HG03575 (cell line): ENCODE data around the gene CCN6.
A peak's percentile ranks its signal among the peaks of the same experiment; 100 is the strongest.
"Not testable (repeated sequence)": the region's sequence is repeated elsewhere in the genome, so short reads cannot be mapped to it uniquely, and the experiment has no call there.

Experiments used
- ATAC-seq: cut with Tn5 transposase; IDR thresholded peaks from one replicate; pipeline ENCODE4 v1.9.1; 2021; ENCODE audit not compliant: unreplicated experiment, insufficient number of reproducible peaks, low FRiP score; ENCODE audit errors: extremely low read depth

Gene CCN6

DNA sequence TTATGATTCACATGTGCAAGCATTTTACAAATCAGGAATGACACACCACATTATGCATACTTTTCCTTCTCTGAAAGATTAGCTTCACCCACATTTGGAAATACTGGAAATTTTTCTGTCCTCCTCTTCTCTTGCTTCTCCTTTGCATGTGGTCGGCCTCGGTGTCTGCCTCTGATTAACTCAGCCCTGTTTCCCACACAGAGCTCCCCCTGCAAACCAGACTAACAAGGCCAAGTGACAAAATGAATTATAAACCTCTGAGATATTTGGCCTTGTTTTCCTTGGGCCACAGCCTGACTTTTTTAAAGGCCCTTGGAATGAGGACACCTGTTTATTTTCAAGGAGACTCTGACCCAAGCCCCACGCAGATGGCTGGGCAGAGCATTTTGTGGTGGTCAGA lies 9.0 kb upstream of the CCN6 start:
- no peak for ATAC-seq

DNA sequence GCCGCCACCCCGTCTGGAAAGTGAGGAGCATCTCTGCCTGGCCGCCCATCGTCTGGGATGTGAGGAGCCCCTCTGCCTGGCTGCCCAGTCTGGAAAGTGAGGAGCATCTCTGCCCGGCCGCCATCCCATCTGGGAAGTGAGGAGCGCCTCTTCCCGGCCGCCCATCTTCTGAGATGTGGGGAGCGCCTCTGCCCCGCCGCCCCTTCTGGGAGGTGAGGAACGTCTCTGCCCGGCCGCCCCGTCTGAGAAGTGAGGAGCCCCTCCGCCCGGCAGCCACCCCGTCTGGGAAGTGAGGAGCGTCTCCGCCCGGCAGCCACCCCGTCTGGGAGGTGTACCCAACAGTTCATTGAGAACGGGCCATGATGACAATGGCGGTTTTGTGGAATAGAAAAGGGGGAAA lies 6.4 kb upstream of the CCN6 start:
- ATAC-seq, result not testable (repeated sequence)

DNA sequence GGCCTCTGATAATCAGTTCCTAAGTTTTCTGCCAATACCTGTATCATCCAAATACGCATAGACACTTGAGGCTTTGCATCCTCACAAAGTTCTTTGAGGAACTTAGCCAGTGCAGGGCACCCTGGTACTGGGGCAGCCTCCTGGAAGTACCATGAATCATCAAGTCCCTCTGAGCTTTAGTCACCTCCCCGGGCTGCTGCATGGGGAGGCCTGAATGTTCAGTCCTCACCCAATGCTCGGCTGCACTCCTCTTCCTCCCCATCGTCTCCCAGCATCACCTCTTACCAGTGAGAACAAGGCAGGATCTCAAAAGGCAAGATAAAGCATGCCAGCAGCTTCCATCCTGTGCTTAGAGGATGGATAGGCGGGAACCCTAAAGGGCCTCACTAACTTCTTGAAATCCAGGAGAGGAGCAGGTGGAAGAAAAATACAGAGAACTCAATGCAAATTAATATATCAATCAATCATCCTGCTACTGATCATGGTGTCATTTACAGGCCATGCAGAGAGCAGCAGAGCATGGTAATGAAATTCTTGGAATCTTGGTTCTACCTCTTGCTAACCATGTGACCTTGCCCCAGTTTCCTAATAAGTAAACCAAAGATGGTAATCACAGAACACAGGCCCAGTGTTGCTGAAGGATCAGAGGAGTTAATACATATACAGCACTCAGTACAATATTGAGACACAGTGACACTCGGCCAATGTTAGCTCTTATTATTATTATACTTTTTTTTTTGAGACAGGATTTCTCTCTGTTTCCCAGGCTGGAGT lies 4.7 kb upstream of the CCN6 start:
- ATAC-seq, result no peak

DNA sequence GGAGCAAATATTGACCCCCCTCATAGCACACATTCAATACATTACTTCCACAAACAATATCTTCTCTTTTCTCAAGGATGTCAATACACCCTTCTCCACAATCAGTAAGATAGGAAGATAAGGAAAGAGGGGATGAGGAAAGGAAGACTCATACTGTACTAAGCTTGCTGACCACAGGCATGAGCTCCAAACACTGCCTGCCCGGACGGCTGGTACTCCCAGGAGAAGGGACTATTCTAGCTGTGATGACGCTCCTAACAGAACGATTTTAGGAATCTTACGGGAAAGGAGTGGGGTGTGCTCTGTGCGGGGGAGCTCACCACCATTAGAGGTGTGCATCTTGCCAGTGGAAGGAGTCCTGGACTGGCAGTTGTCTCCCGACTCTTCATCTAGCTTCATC lies 3.9 kb upstream of the CCN6 start:
- no peak for ATAC-seq

DNA sequence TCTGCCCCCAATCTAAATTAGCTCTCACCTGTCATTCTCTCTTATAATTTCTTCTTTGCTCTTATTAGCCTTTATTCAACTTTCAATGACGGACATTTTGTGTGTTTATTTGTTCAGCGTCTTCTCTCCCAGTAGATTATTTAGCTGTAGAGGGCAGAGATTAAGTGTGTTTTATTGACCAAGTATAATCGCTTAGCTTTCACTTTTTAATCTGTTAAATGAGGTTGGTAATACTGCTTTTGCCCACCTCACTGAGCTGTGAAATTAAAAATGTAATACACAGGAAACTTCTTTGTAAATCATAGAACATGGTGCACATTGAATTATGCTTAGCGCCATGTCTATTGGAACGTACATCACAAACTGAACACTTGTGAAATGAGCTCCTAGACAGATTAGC lies 3.5 kb upstream of the CCN6 start:
- ATAC-seq, result no peak

DNA sequence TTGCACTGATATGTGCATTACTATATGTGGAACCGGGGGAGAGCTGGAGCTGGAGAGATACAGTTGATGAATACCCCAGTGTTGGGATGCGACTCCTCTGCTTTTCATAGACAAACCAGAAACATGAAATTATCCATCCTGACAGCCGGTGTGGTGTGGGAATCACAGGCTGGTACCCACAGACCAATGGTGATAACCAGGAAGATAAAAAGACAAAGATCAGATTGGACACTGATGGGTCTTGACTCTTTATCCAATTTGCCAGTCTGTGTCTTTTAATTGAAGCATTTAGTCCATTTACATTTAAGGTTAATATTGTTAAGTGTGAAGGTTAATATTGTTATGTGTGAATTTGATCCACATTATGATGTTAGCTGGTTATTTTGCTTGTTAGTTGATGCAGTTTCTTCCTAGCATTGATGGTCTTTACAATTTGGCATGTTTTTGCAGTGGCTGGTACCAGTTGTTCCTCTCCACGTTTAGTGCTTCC lies 2.6 kb upstream of the CCN6 start:
- ATAC-seq, result not testable (repeated sequence)

DNA sequence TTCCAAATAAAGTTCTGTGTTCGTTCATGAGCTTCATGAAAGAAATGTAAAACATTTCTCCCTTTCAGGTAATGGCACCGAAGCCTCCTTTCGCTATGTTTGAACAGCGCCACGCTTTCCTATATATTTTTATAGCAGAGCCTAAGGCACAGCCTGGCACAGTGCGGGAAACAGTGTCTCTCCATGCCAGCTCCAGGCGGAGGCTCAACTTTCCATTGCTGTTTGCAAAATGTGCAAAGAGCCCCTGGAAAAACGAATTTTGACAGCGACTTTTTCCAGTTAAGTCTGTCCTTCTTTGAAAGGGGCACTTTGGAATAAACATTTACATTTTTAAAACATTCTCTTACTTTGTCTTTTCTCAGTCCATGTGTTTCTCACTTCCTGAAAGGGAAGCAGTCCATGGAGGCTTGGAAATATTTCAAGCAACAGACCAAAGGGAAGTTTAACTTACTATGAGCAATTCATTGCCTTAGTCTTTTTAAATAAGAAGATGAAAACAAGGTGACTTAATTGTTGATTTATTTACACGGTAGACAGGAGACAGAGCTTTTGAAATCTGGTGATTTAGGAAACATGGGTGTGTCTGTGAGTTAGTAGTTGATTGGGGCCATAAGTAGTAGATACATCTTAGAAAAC lies 769 bp downstream of the CCN6 start:
- ATAC-seq, result no peak

DNA sequence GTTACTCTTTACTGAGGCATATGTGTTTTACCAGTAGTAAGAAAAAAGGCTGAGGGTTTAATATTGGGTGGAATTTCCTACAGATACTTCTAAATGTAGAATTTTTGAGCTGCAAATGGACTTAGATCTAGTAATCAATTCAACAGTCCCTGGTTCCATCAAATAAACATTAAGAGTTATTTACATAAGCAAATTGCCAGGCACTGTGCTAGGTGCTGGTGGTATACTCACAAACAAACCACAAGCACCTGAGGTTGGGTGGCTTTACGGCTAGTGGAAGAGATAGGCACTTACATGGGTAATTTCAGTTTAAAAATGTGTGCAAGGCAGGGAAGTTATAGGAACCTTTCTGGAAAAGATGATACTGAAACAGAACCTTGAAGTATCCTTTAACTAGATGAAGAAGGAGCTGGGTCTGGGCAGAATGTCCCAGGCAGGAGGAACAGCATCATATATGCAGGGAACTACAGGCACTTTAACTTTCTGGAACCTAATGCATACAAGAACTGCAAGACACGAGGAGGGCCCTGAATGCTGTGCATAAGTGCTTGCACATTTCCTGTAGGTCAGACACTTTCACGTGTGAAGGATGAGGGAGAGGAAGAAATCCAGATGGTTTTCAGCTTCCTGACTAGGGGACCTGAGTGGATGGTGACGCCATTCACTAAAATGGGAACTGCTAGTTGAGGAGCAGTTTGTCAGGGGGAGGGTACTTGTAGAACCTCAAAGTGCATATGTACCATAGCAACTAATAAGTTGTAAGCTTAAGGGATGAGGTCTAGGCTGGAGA lies 4.5 kb downstream of the CCN6 start:
- ATAC-seq, result no peak

DNA sequence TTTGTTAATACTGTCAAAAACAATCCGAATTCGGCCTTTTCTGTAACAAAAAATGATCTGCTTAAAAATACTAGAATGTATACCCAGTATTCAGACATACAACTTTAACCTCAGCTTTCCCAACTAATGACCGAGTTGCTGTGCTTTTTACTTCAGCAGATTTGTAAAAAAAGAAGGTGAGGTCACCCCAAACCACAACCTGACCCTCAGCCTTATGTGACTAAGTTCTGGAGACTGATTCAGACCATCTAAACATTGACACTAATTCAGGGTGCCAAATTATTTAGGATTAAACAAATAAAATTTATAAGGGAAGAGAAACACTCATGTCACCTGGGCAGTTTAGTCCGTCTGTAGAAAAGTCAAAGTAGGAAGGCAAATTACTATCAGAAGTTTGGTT lies 7.7 kb downstream of the CCN6 start:
- ATAC-seq, result no peak

DNA sequence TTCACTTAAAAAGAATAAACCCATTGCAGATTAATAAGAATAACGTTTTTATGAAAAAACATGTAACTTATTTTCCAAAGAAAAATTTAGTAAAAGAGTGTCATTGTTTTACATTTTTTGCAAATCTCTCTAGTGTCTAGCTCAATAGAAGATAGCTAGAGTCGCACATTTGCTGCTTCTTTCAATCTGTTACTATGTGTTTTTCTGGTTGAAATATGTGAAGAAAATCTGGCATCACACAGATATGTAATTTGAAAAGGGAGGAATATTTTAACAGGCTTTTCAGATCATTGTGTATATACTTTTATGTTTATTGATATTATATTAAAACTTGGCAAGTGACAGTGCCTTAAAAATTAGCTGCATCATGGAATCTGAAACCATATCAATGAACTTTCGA lies 9.1 kb downstream of the CCN6 start:
- ATAC-seq, result no peak

DNA sequence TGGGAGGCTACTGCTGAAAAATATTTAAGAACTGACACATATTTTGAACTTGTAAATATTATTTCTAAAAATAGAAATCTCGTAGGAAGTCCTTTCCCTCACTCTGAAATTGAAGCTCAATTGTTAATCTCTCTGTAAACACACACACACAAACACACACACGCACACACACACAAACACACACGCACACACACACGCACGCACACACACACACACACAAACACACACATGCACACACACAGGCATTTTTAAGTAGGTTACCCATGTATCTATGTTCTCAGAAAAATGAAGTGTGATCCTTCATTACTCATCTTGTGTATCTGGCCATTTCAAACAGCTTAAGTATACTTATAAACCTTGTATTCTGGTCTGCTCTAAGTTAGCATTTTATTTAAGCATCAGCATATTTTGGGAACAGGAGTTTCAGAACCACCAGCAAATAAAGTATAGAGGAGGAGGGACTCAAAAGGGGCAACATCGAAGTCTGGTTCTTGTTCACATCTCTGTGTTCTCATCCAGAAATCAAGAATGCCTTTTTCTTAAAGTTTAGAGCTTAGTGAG lies 11.6 kb downstream of the CCN6 start:
- no peak for ATAC-seq

DNA sequence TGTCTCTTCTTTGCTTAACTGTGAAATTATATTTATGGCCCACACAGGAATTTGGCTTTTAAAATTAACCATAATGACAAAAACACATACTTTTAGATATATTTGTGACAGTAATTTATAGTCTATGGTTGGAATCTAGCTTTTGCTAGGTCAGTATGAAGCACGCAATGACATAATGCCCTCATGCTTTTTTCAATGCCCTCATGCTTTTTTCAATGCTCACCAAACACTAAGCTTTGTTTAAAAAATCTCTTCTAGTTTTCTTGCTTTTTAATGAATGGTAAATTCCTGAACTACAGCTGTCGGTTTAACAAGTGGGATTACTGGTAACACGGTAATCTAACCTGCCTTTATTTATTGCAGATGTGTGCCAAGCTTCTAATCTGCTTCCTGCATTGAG lies 12.7 kb downstream of the CCN6 start:
- no peak for ATAC-seq

DNA sequence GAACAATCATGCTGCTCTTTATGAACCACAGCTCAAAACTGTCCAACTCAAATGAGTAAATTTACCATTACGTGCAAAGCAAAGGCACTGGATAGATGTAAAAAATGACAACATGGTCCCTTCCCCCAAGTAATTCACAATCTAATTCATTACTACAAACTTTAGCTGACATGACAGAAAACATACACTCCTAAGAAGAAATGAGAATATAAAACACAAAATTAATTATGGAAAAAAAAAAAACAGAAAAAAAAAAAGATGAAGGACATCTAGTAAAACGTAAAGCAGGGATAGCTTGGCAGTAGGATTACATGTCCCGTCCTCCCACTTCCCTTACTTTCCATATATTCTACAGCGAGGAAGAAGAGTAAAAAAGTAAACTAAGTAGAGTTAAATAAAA lies 27.7 kb downstream of the CCN6 start:
- no peak for ATAC-seq

DNA sequence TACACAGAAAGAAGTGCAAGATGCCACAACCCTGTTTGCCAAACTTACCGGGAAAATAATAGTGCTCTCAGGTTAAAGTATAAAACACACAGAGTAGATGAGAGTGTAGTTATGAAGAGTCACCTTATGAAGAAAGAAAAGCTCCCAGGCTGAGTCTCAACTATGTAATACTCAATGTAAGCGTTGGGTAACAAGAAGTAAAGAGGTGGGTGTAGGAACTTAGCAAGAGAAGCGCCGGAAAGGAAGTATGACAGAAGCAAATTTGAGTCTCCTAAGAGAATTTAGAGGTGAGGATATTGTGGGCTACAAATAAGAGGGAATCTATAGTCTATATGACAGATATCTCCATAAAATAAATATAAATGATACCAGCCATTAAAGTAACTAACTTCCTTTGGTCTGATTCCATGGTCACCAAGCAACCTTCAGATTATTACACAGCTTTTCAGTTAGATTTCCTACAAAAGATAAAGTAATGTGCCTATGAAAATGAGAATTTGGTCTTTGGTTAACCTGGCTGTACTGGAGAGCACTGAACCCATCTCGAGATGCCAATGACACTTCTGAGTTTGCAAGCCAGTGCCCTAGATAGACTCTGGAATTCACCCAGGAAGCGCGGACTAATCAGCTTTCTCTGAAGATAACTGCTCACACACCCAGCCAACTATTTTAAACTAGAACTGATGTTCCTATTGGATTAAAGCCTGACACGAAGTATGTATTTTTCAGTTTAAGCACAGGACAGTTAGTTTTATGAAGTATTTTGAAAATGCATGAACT lies 31.6 kb downstream of the CCN6 start:
- no peak for ATAC-seq

DNA sequence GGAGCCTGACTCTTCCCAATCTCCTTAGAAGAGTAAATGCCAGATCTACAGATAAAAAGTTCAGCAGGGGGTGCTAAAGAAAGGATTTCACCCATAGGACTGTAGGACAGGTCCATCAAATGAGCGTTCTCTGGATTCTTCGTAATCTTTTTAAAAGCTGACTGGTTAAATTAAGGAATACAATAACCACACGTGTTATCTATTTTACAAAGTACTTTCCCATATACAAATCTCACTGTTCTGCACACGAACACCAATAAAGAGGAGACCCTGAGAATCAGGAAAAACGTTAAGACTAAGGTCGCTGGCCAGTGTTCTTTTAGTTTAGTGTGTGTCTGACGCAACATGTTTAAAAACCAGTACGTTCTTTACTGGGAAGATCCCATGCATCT lies 32.8 kb downstream of the CCN6 start:
- ATAC-seq, result peak; percentile 4

DNA sequence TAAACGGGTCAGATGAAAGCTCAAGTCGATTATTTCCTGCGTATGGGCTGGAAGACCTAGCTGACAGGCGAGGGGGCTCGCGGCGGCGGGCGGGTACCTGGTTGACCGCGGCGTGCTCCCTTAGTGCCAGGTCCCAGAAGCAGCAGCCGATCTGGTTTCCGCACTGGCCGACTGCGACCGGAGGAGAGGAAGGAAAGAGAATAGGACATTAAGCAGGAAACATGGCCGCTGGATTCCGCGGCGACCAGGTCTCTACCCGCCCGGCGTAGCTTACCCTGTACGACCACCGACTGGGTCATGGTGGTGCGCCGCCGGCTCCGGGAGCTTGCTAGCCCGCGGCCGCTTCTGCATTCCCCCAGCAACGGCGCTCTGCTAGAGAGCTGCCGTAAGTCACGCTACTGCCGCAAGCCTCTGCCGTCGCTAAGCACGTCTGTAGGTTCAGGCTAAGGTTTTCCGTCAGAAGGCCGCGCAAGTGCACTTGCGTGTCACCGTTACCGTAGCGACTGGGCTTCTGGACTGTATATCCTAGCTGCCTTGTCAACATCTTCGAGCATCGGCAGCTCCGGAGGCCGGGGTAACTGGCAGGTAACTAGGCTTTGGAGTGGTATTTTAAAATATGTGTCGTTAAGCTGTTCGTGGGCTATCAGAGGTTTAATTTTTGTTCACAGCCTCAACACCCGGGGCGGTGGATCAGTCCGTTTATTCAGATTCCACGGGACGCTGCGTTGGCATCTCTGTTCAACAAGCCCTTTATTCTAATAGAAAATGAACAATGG lies 33.4 kb downstream of the CCN6 start, which contains the start of the genes FAM229B and TUBE1:
Gene FAM229B (plus strand): TSS at position 456 of the 776 bp plus-strand sequence. CDS start 11,693 bp downstream, outside the sequence.
Gene TUBE1 (minus strand): TSS at position 347 of the 776 bp plus-strand sequence. CDS start 48 bp downstream, at position 299.
- ATAC-seq, result peak; percentile 96

DNA sequence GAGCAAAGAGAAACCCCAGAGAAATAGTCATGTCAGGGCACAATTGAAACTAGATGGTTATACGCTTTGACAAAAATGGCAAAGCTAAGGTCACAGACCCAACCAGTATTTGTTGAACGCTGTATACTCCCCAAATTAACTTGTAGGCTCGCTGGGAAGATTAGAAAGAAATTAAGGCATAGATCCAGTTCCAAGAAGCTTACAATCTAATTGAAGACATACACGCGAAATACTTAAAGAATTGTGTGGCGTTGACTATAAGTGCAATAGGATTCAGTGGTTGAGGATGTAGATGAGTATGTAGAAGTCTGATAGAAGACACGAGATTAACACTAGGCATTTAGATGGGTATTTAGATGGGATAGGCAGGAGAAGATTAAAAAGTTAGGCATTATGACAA lies 34.0 kb downstream of the CCN6 start:
- no peak for ATAC-seq

DNA sequence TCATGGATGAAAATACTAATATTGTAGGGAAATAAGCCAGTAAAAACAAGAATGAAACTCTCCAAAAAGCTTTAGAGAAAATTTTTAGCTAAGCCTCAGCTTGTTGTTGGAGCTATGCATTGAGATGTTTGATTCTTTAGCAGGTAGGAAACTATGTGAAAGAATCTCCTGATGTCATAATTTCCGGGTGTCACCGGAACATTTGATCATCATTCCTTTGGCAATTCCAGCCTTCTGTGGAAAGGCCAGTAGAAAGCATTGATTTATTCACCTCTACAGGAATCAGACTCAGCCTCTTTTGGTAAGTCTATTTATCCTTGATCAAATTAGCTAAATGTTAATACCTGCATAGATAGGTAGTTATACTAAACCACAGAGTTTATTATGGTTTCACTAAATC lies 43.0 kb downstream of the CCN6 start:
- ATAC-seq, result no peak
